K562 (cell line): ENCODE results near the gene CTDSP1. TPM values are rescaled to one million over a fixed set of nuclear protein-coding genes. Genes with fewer than 3 reads are reported as not detected.

ENCODE experiments used
- BACH1 ChIP-seq: fragments of 200-800 bp; sonication (Bioruptor generic); IDR thresholded peaks from 2 replicates; pipeline ENCODE4 v1.6.1; 2016; ENCODE audit warnings: missing genetic modification characterization, missing compliant biosample characterization
- CBX2 ChIP-seq: fragments of 200-600 bp; sonication (generic); IDR thresholded peaks from one replicate; pipeline ENCODE4 v1.6.1; 2012; ENCODE audit warnings: mild to moderate bottlenecking, low read length, inconsistent platforms; ENCODE audit not compliant: insufficient read depth, poor library complexity, severe bottlenecking
- CREBBP ChIP-seq: IDR thresholded peaks from one replicate; pipeline ENCODE4 v1.6.1; 2012; ENCODE audit warnings: low read depth, mild to moderate bottlenecking, control low read depth, inconsistent platforms, low read length
- FOXP4 ChIP-seq: sonication (generic); formaldehyde crosslinking; IDR thresholded peaks from 2 replicates; pipeline ENCODE4 v1.8.0; 2022; ENCODE audit warnings: mild to moderate bottlenecking, missing genetic modification reagents, borderline replicate concordance
- MTA1 ChIP-seq: fragments of 450-650 bp; IDR thresholded peaks from 2 replicates; pipeline ENCODE4 v1.6.1; 2017; ENCODE audit warnings: borderline replicate concordance
- NFE2L1 ChIP-seq: fragments of 450-650 bp; IDR thresholded peaks from 2 replicates; pipeline ENCODE4 v1.6.1; 2016; ENCODE audit warnings: missing genetic modification characterization, low read depth, mild to moderate bottlenecking, missing compliant biosample characterization, moderate library complexity, borderline replicate concordance
- PRDM10 ChIP-seq: fragments of 450-650 bp; IDR thresholded peaks from 2 replicates; pipeline ENCODE4 v1.6.1; 2018; ENCODE audit not compliant: partially characterized antibody
- RBFOX2 ChIP-seq: fragments of 200-400 bp; formaldehyde crosslinking; IDR thresholded peaks from 2 replicates; pipeline ENCODE4 v1.6.1; 2017; ENCODE audit warnings: low read depth, mild to moderate bottlenecking, low read length, moderate library complexity
- RBM25 ChIP-seq: fragments of 200-400 bp; formaldehyde crosslinking; IDR thresholded peaks from 2 replicates; pipeline ENCODE4 v1.6.1; 2018; ENCODE audit warnings: low read length, low read depth, moderate library complexity; ENCODE audit not compliant: severe bottlenecking
- RREB1 ChIP-seq: fragments of 250-450 bp; sonication (Bioruptor Pico); IDR thresholded peaks from 2 replicates; pipeline ENCODE4 v1.4.0; 2020
- ZBTB7A ChIP-seq: IDR thresholded peaks from 2 replicates; pipeline ENCODE4 v1.6.1; 2011; ENCODE audit warnings: low read depth, mild to moderate bottlenecking, low read length, moderate library complexity, borderline replicate concordance; ENCODE audit not compliant: control insufficient read depth
- ZNF232 ChIP-seq: sonication (generic); formaldehyde crosslinking; IDR thresholded peaks from 2 replicates; pipeline ENCODE4 v1.8.0; 2022; ENCODE audit warnings: mild to moderate bottlenecking, missing genetic modification reagents
- ZNF253 ChIP-seq: fragments of 250-450 bp; sonication (Bioruptor Pico); conservative IDR thresholded peaks from 2 replicates; pipeline ENCODE4 v1.6.1; 2021; ENCODE audit warnings: mild to moderate bottlenecking
- ZNF740 ChIP-seq, 3 experiments: fragments of 200-800 bp in 1 of 3; sonication (Bioruptor generic) in 1 of 3; sonication (generic) in 1 of 3; formaldehyde crosslinking in 1 of 3; IDR thresholded peaks; 2 replicates each; pipeline versions ENCODE4 v1.6.1 to v1.8.0; 2016 to 2022; ENCODE audit warnings: mild to moderate bottlenecking in 2 of 3, missing compliant biosample characterization in 2 of 3, missing genetic modification characterization in 2 of 3, missing genetic modification reagents in 1 of 3
- polyA plus RNA-seq, 8 experiments: library from polyadenylated mRNA; depleted of rRNA in 4 of 8; stranded (reverse) in 5 of 8; unstranded in 3 of 8; fragments of >200 nt; fragmentation: Nextera tagmentation in 2 of 8; fragmentation: Illumina TruSeq in 1 of 8; extraction: Ambion mirVana in 2 of 8; extraction: Trizol in 1 of 8; gene quantifications; 2 replicates each; pipeline versions ENCODE4 v1.2.1 to v1.2.3, GENCODE V29; 2011 to 2014; ENCODE audit warnings: inconsistent platforms in 1 of 8, missing spikeins in 1 of 8
- total RNA-seq, 7 experiments: library from RNA; depleted of rRNA in 6 of 7; stranded (reverse); fragments of >200 nt in 6 of 7; fragmentation: Illumina TruSeq in 2 of 7; extraction: Trizol in 2 of 7; gene quantifications; 2 replicates each; pipeline versions ENCODE4 v1.2.1 to v1.2.3, GENCODE V29; 2011 to 2021; ENCODE audit warnings: low replicate concordance in 1 of 7

The CTDSP1 gene
- total and polyA plus RNA-seq, 9 of the 15 experiments (the other 6 are each of a cell fraction or from before 2014, with no cell fraction given): 2.4 to 74.8 (median 45.8) TPM

- TF ChIP-seq ZNF253 (CRISPR knock-in tag) (no peak), CREBBP (no peak), RREB1 (CRISPR knock-in tag) (no peak), FOXP4 (no peak), NFE2L1 (tag) (no peak), CBX2 (no peak), RBM25 (peak; percentile 64), ZNF740 (CRISPR knock-in tag; IDR thresholded peaks at IDR 0.05) (no peak), ZNF740 (tag; IDR thresholded peaks at IDR 0.05) (no peak), BACH1 (no peak), ZNF232 (no peak), RBFOX2 (no peak; the same call in 1 of the 2 replicates), PRDM10 (no peak), MTA1 (0 out of 2 replicates have a peak, but pooled peaks have one; percentile 25), ZBTB7A (peak; percentile 36; the same call in 1 of the 2 replicates)
These were observed 5.8 kb upstream of the CTDSP1 start (continued) for GRCh38 chr2:218393750-218394290.
